GM19324 (cell line): ENCODE results near the gene EPC2.
"Not testable (repeated sequence)": the region's sequence is repeated elsewhere in the genome, so short reads cannot be mapped to it uniquely, and the experiment has no call there.

Source experiments
- ATAC-seq: cut with Tn5 transposase; IDR thresholded peaks from one replicate; pipeline ENCODE4 v1.9.1; 2021; ENCODE audit warnings: mild to moderate bottlenecking, moderate library complexity; ENCODE audit not compliant: unreplicated experiment, low FRiP score

Gene EPC2

GRCh38 chr2:148638543-148638942 lies 6.0 kb upstream of the EPC2 start:
- no peak for ATAC-seq

- no peak for ATAC-seq
These were observed 3.8 kb upstream of the EPC2 start for GRCh38 chr2:148640767-148641166.

GRCh38 chr2:148642112-148642744 lies 2.3 kb upstream of the EPC2 start:
- ATAC-seq = no peak

- no peak for ATAC-seq
These were observed 1.6 kb upstream of the EPC2 start for GRCh38 chr2:148642891-148643416.

GRCh38 chr2:148643421-148643820 lies 1.1 kb upstream of the EPC2 start:
- no peak for ATAC-seq

DNA sequence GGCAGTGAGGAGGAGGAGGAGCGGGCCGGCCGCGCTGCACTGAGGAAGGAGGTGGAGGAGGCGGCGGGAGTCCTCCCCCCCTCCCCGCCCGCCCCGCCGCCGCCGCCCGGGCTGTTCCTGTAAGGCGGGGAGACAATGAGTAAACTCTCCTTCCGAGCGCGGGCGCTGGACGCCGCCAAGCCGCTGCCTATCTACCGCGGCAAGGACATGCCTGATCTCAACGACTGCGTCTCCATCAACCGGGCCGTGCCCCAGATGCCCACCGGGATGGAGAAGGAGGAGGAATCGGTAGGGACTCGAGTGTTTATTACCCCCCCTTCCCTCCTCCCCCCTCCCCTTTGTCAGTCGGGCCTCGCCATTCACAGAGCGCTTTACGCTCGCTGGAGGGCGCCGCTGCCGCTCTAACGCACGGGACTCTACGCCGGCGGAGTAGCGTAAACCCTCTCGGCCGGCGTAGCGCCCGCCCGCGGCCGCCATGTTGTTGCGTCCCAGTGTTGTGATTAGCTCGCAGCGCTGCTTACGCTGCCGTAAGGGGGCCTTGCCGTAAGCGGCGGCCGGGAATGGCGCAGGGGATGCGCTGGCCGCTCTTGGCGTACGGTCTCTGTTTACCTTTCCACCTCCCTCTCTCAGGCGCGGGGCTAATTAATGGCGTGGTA lies 460 bp downstream of the EPC2 start:
- peak; percentile 63 for ATAC-seq

DNA sequence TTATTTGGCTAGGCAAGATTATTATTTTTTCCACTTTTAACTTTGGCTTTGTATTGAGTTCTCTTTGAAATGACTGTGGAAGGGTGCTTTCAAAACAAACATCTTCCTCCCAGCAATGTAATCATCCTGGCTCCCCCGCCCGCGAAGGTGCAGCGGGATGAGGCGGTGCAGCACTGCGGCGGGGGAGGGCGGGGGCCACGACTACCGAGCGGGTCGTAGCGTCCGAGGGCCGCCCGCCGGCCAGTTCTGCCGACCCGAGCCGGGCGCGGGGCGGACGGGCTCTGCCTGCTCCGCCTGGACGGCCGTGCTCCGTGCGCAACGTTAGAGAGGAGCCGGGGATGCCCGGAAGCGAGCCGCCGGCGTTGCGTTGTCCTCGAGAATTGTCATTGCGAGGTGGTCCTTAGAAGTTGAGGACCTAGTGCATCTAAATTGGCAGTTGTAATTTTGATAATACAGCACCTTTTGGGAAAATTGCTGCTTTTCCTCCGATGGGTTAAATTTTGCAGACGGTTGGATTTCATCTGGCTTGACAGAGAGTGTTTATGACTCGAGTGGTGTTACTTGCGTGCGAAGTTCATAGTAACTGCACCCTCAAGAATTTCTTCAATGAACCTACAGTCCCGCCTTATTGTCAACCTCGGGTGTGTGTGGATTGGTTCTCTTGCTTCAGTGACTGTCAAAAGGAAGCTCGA lies 1.1 kb downstream of the EPC2 start:
- ATAC-seq = peak; percentile 40

DNA sequence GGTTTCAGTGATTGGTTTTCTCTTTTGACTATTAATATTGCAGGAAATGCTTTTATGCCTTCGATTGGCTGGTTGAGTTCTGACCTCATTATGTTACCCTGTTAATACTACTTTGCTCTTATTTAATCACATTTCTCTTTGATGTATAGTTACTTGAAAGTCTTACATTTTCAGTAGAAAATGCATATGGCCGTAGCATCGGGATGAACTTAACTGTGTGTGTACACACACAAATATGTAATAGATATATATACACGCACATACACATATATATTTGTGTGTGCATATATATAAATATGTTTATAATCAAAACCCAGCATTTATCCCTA lies 1.6 kb downstream of the EPC2 start:
- ATAC-seq = no peak

GRCh38 chr2:148647711-148648110 lies 3.2 kb downstream of the EPC2 start:
- not testable (repeated sequence) for ATAC-seq

- no peak for ATAC-seq
These were observed 5.4 kb downstream of the EPC2 start for GRCh38 chr2:148649936-148650335.

GRCh38 chr2:148650881-148651280 lies 6.3 kb downstream of the EPC2 start:
- no peak for ATAC-seq

DNA sequence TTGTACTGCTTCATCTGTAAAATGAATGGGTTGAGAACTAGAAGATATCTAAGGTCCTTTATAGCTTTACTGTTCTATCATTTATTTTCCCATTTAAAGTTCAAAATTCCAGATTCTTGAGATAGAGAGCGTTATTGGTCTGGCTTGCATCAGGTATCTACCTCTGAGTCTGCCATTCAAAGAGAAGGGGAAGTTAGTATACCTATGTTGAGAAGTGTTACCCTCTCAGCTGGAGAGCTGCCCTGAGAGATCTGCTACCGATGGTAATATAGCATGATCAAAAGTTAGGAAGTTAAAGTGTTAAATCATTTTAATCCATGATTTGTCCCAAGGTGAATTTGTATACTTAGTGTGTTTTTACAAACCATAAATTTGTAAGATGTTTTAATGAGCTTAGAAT lies 7.4 kb downstream of the EPC2 start:
- no peak for ATAC-seq

GRCh38 chr2:148653437-148653836 lies 8.9 kb downstream of the EPC2 start:
- ATAC-seq = peak; percentile 85

- no peak for ATAC-seq
These were observed 9.9 kb downstream of the EPC2 start for GRCh38 chr2:148654435-148654834.

GRCh38 chr2:148656516-148656915 lies 12.0 kb downstream of the EPC2 start:
- no peak for ATAC-seq

- peak; percentile 90 for ATAC-seq
These were observed 14.5 kb downstream of the EPC2 start for GRCh38 chr2:148658807-148659722.

GRCh38 chr2:148660999-148661398 lies 16.4 kb downstream of the EPC2 start:
- no peak for ATAC-seq

DNA sequence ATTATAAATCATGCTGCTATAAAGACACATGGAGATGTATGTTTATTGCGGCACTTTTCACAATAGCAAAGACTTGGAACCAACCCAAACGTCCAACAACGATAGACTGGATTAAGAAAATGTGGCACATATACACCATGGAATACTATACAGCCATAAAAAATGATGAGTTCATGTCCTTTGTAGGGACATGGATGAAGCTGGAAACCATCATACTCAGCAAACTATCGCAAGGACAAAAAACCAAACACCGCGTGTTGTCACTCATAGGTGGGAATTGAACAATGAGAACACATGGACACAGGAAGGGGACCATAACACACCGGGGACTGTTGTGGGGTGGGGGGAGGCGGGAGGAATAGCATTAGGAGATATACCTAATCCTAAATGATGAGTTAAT lies 17.8 kb downstream of the EPC2 start:
- not testable (repeated sequence) for ATAC-seq

DNA sequence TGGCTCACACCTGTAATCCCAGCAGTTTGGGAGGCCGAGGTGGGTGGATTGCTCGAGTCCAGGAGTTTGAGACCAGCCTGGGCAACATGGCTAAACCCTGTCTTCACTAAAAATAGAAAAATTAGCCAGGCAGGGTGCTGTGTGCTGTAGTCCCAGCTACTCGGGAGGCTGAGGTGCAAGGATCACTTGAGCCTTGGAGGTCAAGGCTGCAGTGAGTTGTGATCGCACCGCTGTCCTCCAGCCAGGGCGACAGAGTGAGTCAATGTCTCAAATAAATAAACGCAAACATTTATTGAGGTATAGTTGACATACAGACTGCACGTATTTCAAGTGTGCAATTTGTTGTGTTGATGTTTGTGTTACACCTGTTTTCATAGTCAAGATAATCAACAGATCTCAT lies 19.7 kb downstream of the EPC2 start:
- no peak for ATAC-seq

DNA sequence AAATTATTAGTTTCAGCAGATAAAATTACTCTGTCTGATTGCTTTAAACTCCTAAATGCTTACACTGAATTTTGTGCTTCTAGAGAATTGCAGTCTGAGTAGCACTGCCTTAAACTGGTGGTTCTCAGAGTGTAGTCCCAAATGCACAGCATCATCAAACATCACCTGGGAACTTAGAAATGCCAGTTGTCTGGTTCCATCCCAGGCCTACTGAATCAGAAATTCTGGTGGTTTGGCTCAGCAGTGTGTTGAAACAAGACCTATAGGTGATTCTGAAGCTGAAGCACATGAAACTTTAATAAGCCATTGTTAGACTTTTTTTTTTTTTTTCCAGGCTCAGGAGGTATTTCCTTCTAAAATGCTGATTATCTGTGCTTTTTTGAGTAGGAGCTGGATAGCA lies 22.0 kb downstream of the EPC2 start:
- no peak for ATAC-seq
